Endodermal cell (in vitro differentiated cells): ENCODE measurements around the gene FBXO21. TPM values are rescaled to one million over a fixed set of nuclear protein-coding genes. Genes with fewer than 3 reads are reported as not detected.

Experiments used
- DNase-seq: peaks from one replicate; pipeline ENCODE4 v3.0.0-alpha.2; 2017
- H3K27ac ChIP-seq: 2 replicates; pipeline ENCODE4 v1.5.1; 2013; ENCODE audit warnings: mild to moderate bottlenecking, low read depth, low read length, moderate library complexity
- H3K27me3 ChIP-seq: 2 replicates; pipeline ENCODE4 v1.6.1; 2013; ENCODE audit warnings: mild to moderate bottlenecking, low read length, moderate library complexity; ENCODE audit not compliant: insufficient read depth, control insufficient read depth, poor library complexity, severe bottlenecking
- H3K36me3 ChIP-seq: 2 replicates; pipeline ENCODE4 v1.7.0; 2013; ENCODE audit warnings: mild to moderate bottlenecking, low read length, moderate library complexity; ENCODE audit not compliant: control insufficient read depth, insufficient read depth
- H3K4me1 ChIP-seq: one replicate; pipeline ENCODE4 v1.7.0; 2013; ENCODE audit warnings: low read length; ENCODE audit not compliant: control insufficient read depth, insufficient read depth
- H3K4me3 ChIP-seq: 2 replicates; pipeline ENCODE4 v1.5.1; 2013; ENCODE audit warnings: mild to moderate bottlenecking, low read length, moderate library complexity
- H3K9ac ChIP-seq: 2 replicates; pipeline ENCODE4 v1.6.1; 2013; ENCODE audit warnings: mild to moderate bottlenecking, low read length, moderate library complexity; ENCODE audit not compliant: poor library complexity, severe bottlenecking; ENCODE audit errors: extremely low read depth
- H3K9me3 ChIP-seq: 2 replicates; pipeline ENCODE4 v1.6.1; 2013; ENCODE audit warnings: mild to moderate bottlenecking, low read length, moderate library complexity; ENCODE audit not compliant: control insufficient read depth
- H3K27ac Mint-ChIP-seq: 2 replicates; pipeline ENCODE4 v1.8.0; 2020; ENCODE audit warnings: mixed read lengths
- H3K27me3 Mint-ChIP-seq: 2 replicates; pipeline ENCODE4 v1.8.0; 2021; ENCODE audit warnings: mild to moderate bottlenecking, mixed read lengths; ENCODE audit not compliant: insufficient read depth
- H3K36me3 Mint-ChIP-seq: 2 replicates; pipeline ENCODE4 v1.8.0; 2020; ENCODE audit warnings: low read depth, mixed read lengths
- H3K4me1 Mint-ChIP-seq: 2 replicates; pipeline ENCODE4 v1.8.0; 2020; ENCODE audit warnings: mixed read lengths
- H3K4me3 Mint-ChIP-seq: 2 replicates; pipeline ENCODE4 v1.8.0; 2020; ENCODE audit warnings: mild to moderate bottlenecking, moderate library complexity, mixed read lengths
- H3K9me3 Mint-ChIP-seq: 2 replicates; pipeline ENCODE4 v1.8.0; 2020; ENCODE audit warnings: mild to moderate bottlenecking, mixed read lengths
- WGBS, 2 experiments: methylation state at CpG; one replicate each; pipeline versions ENCODE4 v1.1.5 to v1.1.7; 2013; ENCODE audit warnings: missing lambda C conversion rate in 2 of 2, mixed read lengths in 1 of 2; ENCODE audit not compliant: insufficient coverage in 1 of 2, insufficient read length in 1 of 2; 5-methylcytosine and 5-hydroxymethylcytosine counted together
- total RNA-seq, 2 donors: library from RNA; stranded (reverse); fragmentation: NEBNext Ultra II Directional in 1 of 2; extraction: Animal tissue kit (Norgen Biotek cat#: 25700) in 1 of 2; gene quantifications; 2 replicates in 1 of 2; 3 replicates in 1 of 2; pipeline ENCODE4 v1.2.1, GENCODE V29; 2021
- TF ChIP-seq, protein P1 (sequence below): fragments of 200-600 bp; sonication (generic); conservative IDR thresholded peaks from 2 replicates; pipeline ENCODE4 v1.5.0; 2021; ENCODE audit warnings: antibody characterized with exemption, mild to moderate bottlenecking

Gene FBXO21
- total RNA-seq, 2 donors from 2014 or later = 46.5 to 54.6 TPM

DNA sequence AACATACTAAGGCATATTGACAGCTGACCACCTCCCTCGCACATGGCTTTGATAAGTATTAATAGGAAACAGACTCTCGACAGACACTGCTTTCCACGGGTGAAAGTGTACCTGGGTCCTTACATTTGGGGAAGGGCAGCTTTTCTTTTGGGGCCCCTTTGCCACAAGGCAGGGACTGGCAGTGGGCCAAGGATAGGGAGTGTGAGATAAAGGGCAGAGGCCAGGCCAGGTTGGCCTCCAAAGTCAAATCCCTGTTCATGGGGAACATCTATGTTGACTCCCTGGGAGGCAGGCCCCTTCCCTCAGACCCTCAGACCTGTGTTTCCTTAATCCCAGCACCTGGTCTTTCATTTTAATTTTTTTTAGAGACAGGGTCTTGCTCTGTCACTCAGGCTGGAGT is 19.4 kb upstream of the FBXO21 start:
- WGBS, 2 experiments = 90 to 93% methylated on average over 3 of the region's 3 CpGs
- Histone ChIP-seq H3K4me1 (no peaks in the 10 kb centered on the region), H3K36me3 (no peaks in the 10 kb centered on the region), H3K27me3 (no peaks in the 10 kb centered on the region), H3K9ac (no peak overlapping the region), H3K27ac (no peak overlapping the region), H3K9me3 (no peaks in the 10 kb centered on the region), H3K4me3 (no peak overlapping the region)
- TF ChIP-seq, protein P1, sequence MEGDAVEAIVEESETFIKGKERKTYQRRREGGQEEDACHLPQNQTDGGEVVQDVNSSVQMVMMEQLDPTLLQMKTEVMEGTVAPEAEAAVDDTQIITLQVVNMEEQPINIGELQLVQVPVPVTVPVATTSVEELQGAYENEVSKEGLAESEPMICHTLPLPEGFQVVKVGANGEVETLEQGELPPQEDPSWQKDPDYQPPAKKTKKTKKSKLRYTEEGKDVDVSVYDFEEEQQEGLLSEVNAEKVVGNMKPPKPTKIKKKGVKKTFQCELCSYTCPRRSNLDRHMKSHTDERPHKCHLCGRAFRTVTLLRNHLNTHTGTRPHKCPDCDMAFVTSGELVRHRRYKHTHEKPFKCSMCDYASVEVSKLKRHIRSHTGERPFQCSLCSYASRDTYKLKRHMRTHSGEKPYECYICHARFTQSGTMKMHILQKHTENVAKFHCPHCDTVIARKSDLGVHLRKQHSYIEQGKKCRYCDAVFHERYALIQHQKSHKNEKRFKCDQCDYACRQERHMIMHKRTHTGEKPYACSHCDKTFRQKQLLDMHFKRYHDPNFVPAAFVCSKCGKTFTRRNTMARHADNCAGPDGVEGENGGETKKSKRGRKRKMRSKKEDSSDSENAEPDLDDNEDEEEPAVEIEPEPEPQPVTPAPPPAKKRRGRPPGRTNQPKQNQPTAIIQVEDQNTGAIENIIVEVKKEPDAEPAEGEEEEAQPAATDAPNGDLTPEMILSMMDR = no peak
- Mint-ChIP-seq H3K27me3 (no peaks in the 10 kb centered on the region), H3K9me3 (no peaks in the 10 kb centered on the region), H3K36me3 (no peaks in the 10 kb centered on the region), H3K4me1 (no peaks in the 10 kb centered on the region), H3K27ac (no peak overlapping the region), H3K4me3 (no peak overlapping the region)
- DNase-seq = no peak

DNA sequence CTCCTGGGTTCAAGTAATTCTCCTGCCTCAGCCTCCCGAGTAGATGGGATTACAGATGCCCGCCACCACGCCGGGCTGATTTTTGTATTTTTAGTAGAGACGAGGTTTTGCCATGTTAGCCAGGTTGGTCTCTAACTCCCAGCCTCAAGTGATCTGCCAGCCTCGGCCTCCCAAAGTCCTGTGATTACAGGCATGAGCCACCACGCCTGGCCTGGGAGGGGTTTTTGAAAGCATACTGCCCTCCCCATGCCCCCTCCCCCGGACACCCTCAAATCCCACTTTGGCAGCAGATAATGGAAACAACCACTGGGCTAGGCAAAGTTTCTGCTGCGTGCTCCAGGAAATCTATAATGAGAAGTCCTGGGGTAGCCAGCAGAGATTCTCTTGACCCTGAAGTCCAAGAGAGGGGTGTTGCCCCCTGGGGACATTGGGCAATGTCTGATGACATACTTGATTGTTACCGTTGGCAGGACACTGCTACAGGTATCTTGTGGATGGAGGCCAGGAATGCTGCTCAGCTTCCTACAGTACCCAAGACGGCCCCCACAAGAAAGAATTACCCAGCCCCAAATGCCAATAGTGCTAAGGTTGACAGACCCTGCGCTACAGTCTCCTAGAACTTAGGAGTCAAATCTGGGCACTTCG is 18.7 kb upstream of the FBXO21 start:
- no peak overlapping the region for H3K27ac Mint-ChIP-seq
- H3K4me1 Mint-ChIP-seq = no peaks in the 10 kb centered on the region
- no peak overlapping the region for H3K4me3 Mint-ChIP-seq
- Histone ChIP-seq H3K9me3 (no peaks in the 10 kb centered on the region), H3K4me1 (no peaks in the 10 kb centered on the region), H3K27ac (no peak overlapping the region), H3K27me3 (no peaks in the 10 kb centered on the region), H3K9ac (no peak overlapping the region), H3K4me3 (no peak overlapping the region), H3K36me3 (no peaks in the 10 kb centered on the region)
- no peaks in the 10 kb centered on the region for H3K36me3 Mint-ChIP-seq
- no peak for DNase-seq
- TF ChIP-seq, protein P1 = no peak
- no peaks in the 10 kb centered on the region for H3K9me3 Mint-ChIP-seq
- H3K27me3 Mint-ChIP-seq = no peaks in the 10 kb centered on the region
- 90 to 97% methylated on average over 10 to 13 of the region's 13 CpGs for WGBS, 2 experiments

DNA sequence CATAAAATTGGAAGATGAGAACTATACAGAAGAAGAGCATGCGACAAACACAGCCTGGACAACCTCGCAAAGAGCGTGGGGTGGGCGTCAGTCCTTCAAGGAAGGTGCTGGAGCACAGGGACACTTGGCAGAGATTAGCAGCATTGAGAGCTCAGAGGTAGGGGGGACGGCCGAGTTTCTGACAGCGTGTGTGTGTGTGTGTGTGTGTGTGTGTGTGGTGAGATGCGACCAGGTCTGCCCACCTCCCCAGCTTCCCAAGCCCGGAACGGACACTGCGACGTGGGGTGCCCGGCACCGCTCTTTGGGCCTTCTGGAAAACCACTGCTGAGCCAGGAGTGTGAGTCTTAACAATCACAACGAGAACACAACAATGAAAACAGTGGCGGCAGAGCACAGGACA is 17.9 kb upstream of the FBXO21 start:
- H3K9me3 Mint-ChIP-seq = no peaks in the 10 kb centered on the region
- Histone ChIP-seq H3K4me1 (no peaks in the 10 kb centered on the region), H3K27ac (no peak overlapping the region), H3K9me3 (no peaks in the 10 kb centered on the region), H3K36me3 (no peaks in the 10 kb centered on the region), H3K9ac (no peak overlapping the region), H3K27me3 (no peaks in the 10 kb centered on the region), H3K4me3 (no peak overlapping the region)
- TF ChIP-seq, protein P1 = no peak
- H3K27me3 Mint-ChIP-seq = no peaks in the 10 kb centered on the region
- peak; percentile 69 for DNase-seq
- H3K36me3 Mint-ChIP-seq = no peaks in the 10 kb centered on the region
- H3K27ac Mint-ChIP-seq = no peak overlapping the region
- no peaks in the 10 kb centered on the region for H3K4me1 Mint-ChIP-seq
- 81 to 92% methylated on average over 9 to 16 of the region's 16 CpGs for WGBS, 2 experiments
- H3K4me3 Mint-ChIP-seq = no peak overlapping the region
